Immature natural killer cell (primary cell): Measurements from ENCODE around the gene EEA1. TPM values are rescaled to one million over a fixed set of nuclear protein-coding genes. Genes with fewer than 3 reads are reported as not detected.

Source experiments
- DNase-seq, 3 donors: peaks; one replicate each; pipeline ENCODE4 v3.0.0; 2022; ENCODE audit warnings: mixed read lengths in 1 of 3
- H3K27ac Mint-ChIP-seq, 6 donors: one replicate each; pipeline ENCODE4 v1.8.0; 2020; ENCODE audit warnings: mixed read lengths in 6 of 6, mild to moderate bottlenecking in 5 of 6, inconsistent platforms in 4 of 6, moderate library complexity in 3 of 6
- H3K27me3 Mint-ChIP-seq, 3 donors: one replicate each; pipeline ENCODE4 v1.8.0; 2020 to 2021; ENCODE audit warnings: low read depth in 3 of 3, mild to moderate bottlenecking in 3 of 3, mixed read lengths in 3 of 3, moderate library complexity in 3 of 3, inconsistent platforms in 1 of 3
- H3K36me3 Mint-ChIP-seq, 3 donors: one replicate each; pipeline ENCODE4 v1.8.0; 2020; ENCODE audit warnings: mixed read lengths in 3 of 3, inconsistent platforms in 2 of 3, mild to moderate bottlenecking in 2 of 3
- H3K4me1 Mint-ChIP-seq, 2 donors: one replicate each; pipeline ENCODE4 v1.8.0; 2020; ENCODE audit warnings: inconsistent platforms in 2 of 2, mild to moderate bottlenecking in 2 of 2, mixed read lengths in 2 of 2, moderate library complexity in 1 of 2
- H3K4me3 Mint-ChIP-seq, 5 donors: one replicate each; pipeline ENCODE4 v1.8.0; 2020; ENCODE audit warnings: mild to moderate bottlenecking in 5 of 5, mixed read lengths in 5 of 5, inconsistent platforms in 3 of 5, moderate library complexity in 3 of 5
- H3K9me3 Mint-ChIP-seq, 6 donors: one replicate each; pipeline ENCODE4 v1.8.0; 2020; ENCODE audit warnings: mild to moderate bottlenecking in 6 of 6, mixed read lengths in 6 of 6, inconsistent platforms in 4 of 6, moderate library complexity in 3 of 6
- polyA plus RNA-seq, 3 donors: library from polyadenylated mRNA; unstranded; fragments of 300-500 nt; fragmentation: Illumina TruSeq; gene quantifications; one replicate each; pipeline ENCODE4 v1.2.3, GENCODE V29; 2021

Gene EEA1
- polyA plus RNA-seq, 3 donors from 2014 or later, result 1.8 to 12.5 (median 3.5) TPM

DNA sequence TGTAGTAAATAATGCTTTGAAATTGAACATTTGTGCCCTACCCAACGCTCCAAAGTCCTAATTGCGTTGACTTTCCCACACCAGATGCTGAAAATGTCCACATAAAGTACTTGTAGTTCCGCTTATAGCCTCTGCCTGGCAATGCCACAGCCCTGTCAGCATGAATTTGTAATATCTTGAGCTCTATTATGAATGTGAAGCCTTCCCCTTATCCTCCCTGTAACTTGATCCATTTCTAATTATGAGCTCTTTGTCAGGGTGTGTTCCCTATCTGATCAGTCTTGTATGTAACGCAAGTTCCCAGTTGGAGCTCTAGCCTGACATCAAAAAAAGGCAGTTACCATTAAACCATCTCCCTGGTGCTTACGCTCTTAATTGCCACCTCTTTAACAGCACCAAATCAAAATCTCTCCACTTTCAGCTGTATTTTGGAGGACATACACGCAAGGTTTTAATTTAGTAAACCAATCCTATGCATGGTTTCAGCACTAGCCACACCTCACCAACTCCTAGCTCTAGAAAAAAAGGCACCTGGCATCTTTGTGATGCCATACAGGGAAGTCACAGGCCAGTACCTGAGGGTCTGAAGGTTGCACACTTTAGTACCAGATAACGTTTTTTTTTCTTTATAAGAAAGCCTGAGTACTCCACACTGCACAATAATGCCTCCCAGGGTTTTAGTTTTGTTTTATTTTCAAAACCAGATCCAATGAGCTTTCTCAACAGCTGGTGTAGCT, 69.3 kb downstream of the EEA1 start:
- Mint-ChIP-seq H3K4me3 (no peak overlapping the region), H3K4me1 (peaks cover 0 to 6% of the 10 kb centered on the region in 2 donors), H3K36me3 (peaks cover 26 to 41% (median 30%) of the 10 kb centered on the region in 3 donors), H3K27ac (no peak overlapping the region), H3K9me3 (no peaks in the 10 kb centered on the region), H3K27me3 (peaks cover 0 to 2% (median 0%) of the 10 kb centered on the region in 3 donors)
- no peak for DNase-seq

DNA sequence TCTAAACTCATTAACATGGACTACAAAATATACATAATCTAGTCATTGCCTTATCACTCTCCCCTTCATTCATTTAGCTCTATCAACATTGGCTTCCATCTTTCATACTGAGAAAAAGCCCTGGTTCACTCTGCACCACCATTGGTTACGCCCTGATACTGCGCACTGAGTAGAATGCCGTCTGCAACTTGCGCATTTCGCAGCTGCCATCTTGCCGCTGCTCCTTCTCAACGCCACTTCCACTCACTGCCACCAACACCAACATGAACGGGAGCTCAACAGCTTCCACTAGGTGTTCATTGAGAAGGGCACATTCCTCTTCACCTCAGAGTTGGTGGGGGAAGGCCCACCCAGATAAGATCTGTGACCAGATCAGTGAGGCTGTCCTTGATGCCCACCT, 71.3 kb downstream of the EEA1 start:
- peaks cover 0 to 6% of the 10 kb centered on the region in 2 donors for H3K4me1 Mint-ChIP-seq
- H3K27ac Mint-ChIP-seq, result no peak overlapping the region
- H3K27me3 Mint-ChIP-seq, result peaks cover 0 to 2% (median 0%) of the 10 kb centered on the region in 3 donors
- no peaks in the 10 kb centered on the region for H3K9me3 Mint-ChIP-seq
- no peak for DNase-seq
- peaks cover 22 to 38% (median 25%) of the 10 kb centered on the region in 3 donors for H3K36me3 Mint-ChIP-seq
- no peak overlapping the region for H3K4me3 Mint-ChIP-seq

GRCh38 chr12:92854344-92854743, 74.8 kb downstream of the EEA1 start:
- DNase-seq, result no peak
- Mint-ChIP-seq H3K4me1 (no peaks in the 10 kb centered on the region), H3K36me3 (peaks cover 25 to 37% (median 34%) of the 10 kb centered on the region in 3 donors), H3K4me3 (no peak overlapping the region), H3K27ac (no peak overlapping the region), H3K9me3 (no peaks in the 10 kb centered on the region), H3K27me3 (peaks cover 0 to 2% (median 0%) of the 10 kb centered on the region in 3 donors)

GRCh38 chr12:92848740-92849139, 80.4 kb downstream of the EEA1 start:
- no peaks in the 10 kb centered on the region for H3K9me3 Mint-ChIP-seq
- H3K27me3 Mint-ChIP-seq, result no peaks in the 10 kb centered on the region
- H3K4me1 Mint-ChIP-seq, result no peaks in the 10 kb centered on the region
- no peak overlapping the region for H3K4me3 Mint-ChIP-seq
- no peak overlapping the region for H3K27ac Mint-ChIP-seq
- peaks cover 20 to 24% (median 20%) of the 10 kb centered on the region in 3 donors for H3K36me3 Mint-ChIP-seq
- no peak for DNase-seq

- peaks cover 20 to 24% (median 20%) of the 10 kb centered on the region in 3 donors for H3K36me3 Mint-ChIP-seq
- no peaks in the 10 kb centered on the region for H3K27me3 Mint-ChIP-seq
These were observed 81.7 kb downstream of the EEA1 start for GRCh38 chr12:92847368-92847767.

GRCh38 chr12:92845329-92845728, 83.8 kb downstream of the EEA1 start:
- H3K9me3 Mint-ChIP-seq, result no peaks in the 10 kb centered on the region
- H3K4me1 Mint-ChIP-seq, result no peaks in the 10 kb centered on the region
- peaks cover 14 to 22% (median 20%) of the 10 kb centered on the region in 3 donors for H3K36me3 Mint-ChIP-seq
- H3K27ac Mint-ChIP-seq, result no peak overlapping the region
- no peak for DNase-seq
- no peaks in the 10 kb centered on the region for H3K27me3 Mint-ChIP-seq
- H3K4me3 Mint-ChIP-seq, result no peak overlapping the region

More at GRCh38 chr12:92847368-92847767, 81.7 kb downstream of the EEA1 start:
- H3K4me1 Mint-ChIP-seq, result no peaks in the 10 kb centered on the region
- H3K9me3 Mint-ChIP-seq, result no peaks in the 10 kb centered on the region
- no peak for DNase-seq
- no peak overlapping the region for H3K27ac Mint-ChIP-seq
- no peak overlapping the region for H3K4me3 Mint-ChIP-seq

GRCh38 chr12:92844151-92844763, 84.8 kb downstream of the EEA1 start:
- no peak for DNase-seq
- H3K9me3 Mint-ChIP-seq, result no peaks in the 10 kb centered on the region
- no peak overlapping the region for H3K27ac Mint-ChIP-seq
- H3K36me3 Mint-ChIP-seq, result peaks cover 5 to 15% (median 15%) of the 10 kb centered on the region in 3 donors
- no peak overlapping the region for H3K4me3 Mint-ChIP-seq
- no peaks in the 10 kb centered on the region for H3K27me3 Mint-ChIP-seq
- H3K4me1 Mint-ChIP-seq, result no peaks in the 10 kb centered on the region

- Mint-ChIP-seq H3K27me3 (no peaks in the 10 kb centered on the region), H3K36me3 (peaks cover 5 to 12% (median 11%) of the 10 kb centered on the region in 3 donors), H3K4me1 (no peaks in the 10 kb centered on the region), H3K9me3 (no peaks in the 10 kb centered on the region), H3K4me3 (no peak overlapping the region), H3K27ac (peak overlapping the region in 1 of 6 donors; percentile 4)
- DNase-seq, result no peak
These were observed 99.3 kb downstream of the EEA1 start for GRCh38 chr12:92829686-92830282.

DNA sequence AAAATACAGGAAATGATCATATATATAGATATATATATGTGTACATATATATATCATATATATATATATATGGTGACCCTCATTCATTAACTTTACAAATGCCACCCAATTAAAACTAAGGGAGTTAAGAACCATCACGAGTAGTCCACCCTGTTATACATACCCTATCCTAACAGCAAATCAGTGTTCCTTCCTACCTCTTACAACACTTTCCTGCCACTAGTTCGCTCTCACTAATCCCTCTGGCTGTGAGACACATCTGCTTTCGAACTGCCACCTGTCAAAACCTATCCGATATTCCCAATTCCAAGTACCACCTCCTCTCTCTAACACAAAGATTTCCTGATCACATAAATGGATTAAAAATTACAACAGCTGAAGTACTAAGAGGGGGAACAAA, 100.5 kb downstream of the EEA1 start:
- DNase-seq, result no peak
- Mint-ChIP-seq H3K27ac (no peak overlapping the region), H3K9me3 (no peaks in the 10 kb centered on the region), H3K4me1 (no peaks in the 10 kb centered on the region), H3K4me3 (no peak overlapping the region), H3K27me3 (no peaks in the 10 kb centered on the region), H3K36me3 (peaks cover 5 to 9% (median 6%) of the 10 kb centered on the region in 3 donors)

- peak; percentile 1 to 19 (median 4) for DNase-seq
- peaks cover 5 to 9% (median 5%) of the 10 kb centered on the region in 3 donors for H3K36me3 Mint-ChIP-seq
- no peaks in the 10 kb centered on the region for H3K4me1 Mint-ChIP-seq
- H3K27me3 Mint-ChIP-seq, result no peaks in the 10 kb centered on the region
- no peak overlapping the region for H3K4me3 Mint-ChIP-seq
- H3K9me3 Mint-ChIP-seq, result no peaks in the 10 kb centered on the region
- H3K27ac Mint-ChIP-seq, result no peak overlapping the region
These were observed 101.2 kb downstream of the EEA1 start for GRCh38 chr12:92827836-92828431.

GRCh38 chr12:92821142-92821541, 108.0 kb downstream of the EEA1 start:
- H3K36me3 Mint-ChIP-seq, result peaks cover 0 to 9% (median 5%) of the 10 kb centered on the region in 3 donors
- H3K9me3 Mint-ChIP-seq, result no peaks in the 10 kb centered on the region
- H3K4me1 Mint-ChIP-seq, result no peaks in the 10 kb centered on the region
- DNase-seq, result no peak
- no peak overlapping the region for H3K27ac Mint-ChIP-seq
- no peak overlapping the region for H3K4me3 Mint-ChIP-seq
- H3K27me3 Mint-ChIP-seq, result no peaks in the 10 kb centered on the region

DNA sequence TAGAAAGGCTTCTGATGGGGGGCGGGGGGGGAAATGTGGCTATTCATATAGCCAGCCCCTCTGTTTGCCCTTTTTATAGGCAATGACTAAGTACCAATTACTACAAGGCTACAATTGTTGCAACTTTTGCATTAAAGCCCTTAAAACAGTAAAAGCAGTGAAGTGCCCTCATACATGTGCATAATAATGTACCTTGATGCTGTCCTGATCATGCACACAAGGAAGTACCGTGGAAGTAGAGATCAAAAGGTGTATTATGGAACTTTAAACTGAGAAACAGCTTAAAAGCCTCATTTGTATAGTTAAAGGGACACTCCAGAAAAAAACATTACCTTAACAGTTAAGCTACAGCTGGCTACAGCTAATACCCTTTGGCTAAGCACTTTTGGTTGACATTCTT, 114.5 kb downstream of the EEA1 start:
- Mint-ChIP-seq H3K27me3 (no peaks in the 10 kb centered on the region), H3K27ac (peak overlapping the region in 1 of 6 donors; percentile 55), H3K36me3 (peaks cover 13 to 27% (median 19%) of the 10 kb centered on the region in 3 donors), H3K4me3 (no peak overlapping the region), H3K4me1 (no peaks in the 10 kb centered on the region), H3K9me3 (no peaks in the 10 kb centered on the region)
- DNase-seq, result no peak

GRCh38 chr12:92810370-92810769, 118.7 kb downstream of the EEA1 start:
- Mint-ChIP-seq H3K9me3 (no peaks in the 10 kb centered on the region), H3K36me3 (peaks cover 30 to 46% (median 38%) of the 10 kb centered on the region in 3 donors), H3K27me3 (no peaks in the 10 kb centered on the region), H3K4me1 (no peaks in the 10 kb centered on the region), H3K4me3 (no peak overlapping the region), H3K27ac (no peak overlapping the region)
- DNase-seq, result no peak

DNA sequence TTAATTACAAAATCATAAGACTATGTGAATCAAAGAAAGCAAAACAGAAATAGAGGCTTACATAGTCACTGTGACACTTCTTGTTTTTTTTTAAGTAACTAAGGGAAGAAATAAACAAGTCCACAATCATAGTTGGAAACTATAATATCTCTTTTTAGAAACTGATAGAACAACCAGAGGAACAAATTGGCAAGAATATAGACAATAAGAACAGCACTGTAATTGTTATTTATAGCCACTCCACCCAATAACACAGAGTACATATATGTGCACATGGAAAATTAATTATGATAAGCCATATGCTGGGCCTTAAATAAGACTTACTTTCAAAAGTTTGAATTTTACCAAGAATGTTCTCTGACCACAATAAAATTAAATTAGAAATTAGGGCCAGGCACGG, 125.2 kb downstream of the EEA1 start:
- Mint-ChIP-seq H3K27ac (no peak overlapping the region), H3K27me3 (no peaks in the 10 kb centered on the region), H3K4me1 (no peaks in the 10 kb centered on the region), H3K36me3 (peaks cover 31 to 52% (median 46%) of the 10 kb centered on the region in 3 donors), H3K4me3 (no peak overlapping the region), H3K9me3 (no peaks in the 10 kb centered on the region)
- DNase-seq, result no peak
